B cell (primary cell): Measurements from ENCODE around the gene CDC37. TPM values are rescaled to one million over a fixed set of nuclear protein-coding genes. Genes with fewer than 3 reads are reported as not detected.

Experiments used
- ATAC-seq: fragments of 200-7000 bp; cut with Tn5 transposase; one replicate; pipeline ENCODE4 v1.10.0; 2021; ENCODE audit warnings: low read depth, mild to moderate bottlenecking, moderate number of reproducible peaks, moderate library complexity
- CTCF ChIA-PET: fragments of 350-600 bp; sonication (Branson Sonifier 250); formaldehyde crosslinking; loops from one replicate; lab custom pipeline; 2021; ENCODE audit warnings: antibody characterized with exemption, inconsistent platforms; lab: Charles Lee
- POLR2A ChIA-PET: fragments of 350-600 bp; sonication (Branson Sonifier 250); formaldehyde crosslinking; loops from one replicate; lab custom pipeline; 2021; ENCODE audit warnings: antibody characterized with exemption; lab: Charles Lee
- DNase-seq: peaks from one replicate; pipeline ENCODE4 v3.0.0; 2013
- H2AFZ ChIP-seq: 2 replicates; pipeline ENCODE4 v1.6.1; 2012; ENCODE audit warnings: mild to moderate bottlenecking, low read depth, low read length; ENCODE audit not compliant: insufficient read depth, poor library complexity, severe bottlenecking
- H3K27ac ChIP-seq, 2 donors: 1 replicate in 1 of 2; 2 replicates in 1 of 2; pipeline ENCODE4 v1.5.1; 2012 to 2013; ENCODE audit warnings: low read length in 2 of 2, mild to moderate bottlenecking in 2 of 2, moderate library complexity in 1 of 2
- H3K27me3 ChIP-seq, 4 experiments: fragments of 200-600 bp in 1 of 4; sonication (generic) in 1 of 4; replicated peaks in 1 of 4; 1 replicate in 2 of 4; 2 replicates in 2 of 4; pipeline versions ENCODE4 v1.6.1 to v1.7.0; 2013 to 2016; ENCODE audit warnings: low read length in 3 of 4, mild to moderate bottlenecking in 2 of 4, mixed read lengths in 1 of 4, moderate library complexity in 1 of 4; ENCODE audit not compliant: insufficient read depth in 4 of 4, control insufficient read depth in 3 of 4; ENCODE audit errors: control extremely low read depth in 1 of 4
- H3K36me3 ChIP-seq, 2 experiments: replicated peaks in 1 of 2; 1 replicate in 1 of 2; 2 replicates in 1 of 2; pipeline versions ENCODE4 v1.6.1 to v1.7.1; 2013; ENCODE audit warnings: low read length in 1 of 2; ENCODE audit not compliant: insufficient read depth in 2 of 2, control insufficient read depth in 1 of 2; ENCODE audit errors: control extremely low read depth in 1 of 2, extremely low read depth in 1 of 2
- H3K4me1 ChIP-seq, 2 donors: fragments of 200-600 bp in 1 of 2; sonication (generic) in 1 of 2; 1 replicate in 1 of 2; 2 replicates in 1 of 2; pipeline versions ENCODE4 v1.5.1 to v1.6.1; 2013 to 2017; ENCODE audit warnings: low read length in 2 of 2; ENCODE audit not compliant: control insufficient read depth in 2 of 2, insufficient read depth in 2 of 2
- H3K4me2 ChIP-seq: replicated peaks from 2 replicates; pipeline ENCODE3; 2012; ENCODE audit warnings: mild to moderate bottlenecking, low read depth, low read length; ENCODE audit not compliant: poor library complexity, severe bottlenecking
- H3K4me3 ChIP-seq, 5 experiments: fragments of 200-600 bp in 1 of 5; sonication (generic) in 1 of 5; 1 replicate in 3 of 5; 2 replicates in 2 of 5; pipeline versions ENCODE4 v1.5.1 to v1.7.0; 2011 to 2016; ENCODE audit warnings: low read length in 4 of 5, mild to moderate bottlenecking in 4 of 5, low read depth in 2 of 5, control low read depth in 1 of 5, moderate library complexity in 1 of 5; ENCODE audit not compliant: insufficient read depth in 1 of 5; ENCODE audit errors: control extremely low read depth in 1 of 5, extremely low read depth in 1 of 5
- H3K79me2 ChIP-seq: fragments of 200-600 bp; sonication (generic); one replicate; pipeline ENCODE4 v1.6.0; 2016; ENCODE audit warnings: low read length; ENCODE audit not compliant: control insufficient read depth, insufficient read depth
- H3K9ac ChIP-seq: fragments of 200-600 bp; sonication (generic); 2 replicates; pipeline ENCODE4 v1.6.1; 2017; ENCODE audit warnings: mild to moderate bottlenecking, low read length, moderate library complexity
- H3K9me3 ChIP-seq, 3 donors: one replicate each; pipeline versions ENCODE4 v1.6.1 to v1.7.1; 2013; ENCODE audit warnings: low read length in 2 of 3; ENCODE audit not compliant: control insufficient read depth in 2 of 3, insufficient read depth in 1 of 3; ENCODE audit errors: control extremely low read depth in 1 of 3
- H4K20me1 ChIP-seq: 2 replicates; pipeline ENCODE4 v1.6.0; 2012; ENCODE audit warnings: mild to moderate bottlenecking, low read length; ENCODE audit not compliant: insufficient read depth, control insufficient read depth, poor library complexity, severe bottlenecking
- H3K27ac Mint-ChIP-seq: one replicate; pipeline ENCODE4 v1.8.0; 2021; ENCODE audit warnings: mixed read lengths
- H3K27me3 Mint-ChIP-seq: one replicate; pipeline ENCODE4 v1.8.0; 2021; ENCODE audit warnings: mixed read lengths
- H3K4me1 Mint-ChIP-seq: one replicate; pipeline ENCODE4 v1.8.0; 2021; ENCODE audit warnings: mixed read lengths
- H3K4me3 Mint-ChIP-seq: one replicate; pipeline ENCODE4 v1.8.0; 2021; ENCODE audit warnings: mixed read lengths
- H3K9me3 Mint-ChIP-seq: one replicate; pipeline ENCODE4 v1.8.0; 2022; ENCODE audit warnings: mixed read lengths; ENCODE audit not compliant: insufficient read depth
- EZH2 ChIP-seq: IDR thresholded peaks from 2 replicates; pipeline ENCODE4 v1.6.1; 2012; ENCODE audit warnings: borderline replicate concordance, low read depth, mild to moderate bottlenecking, moderate library complexity, low read length; ENCODE audit not compliant: insufficient read depth, poor library complexity, severe bottlenecking
- WGBS: methylation state at CpG from one replicate; pipeline ENCODE4 v1.1.5; 2013; ENCODE audit warnings: missing lambda C conversion rate; ENCODE audit not compliant: insufficient coverage; 5-methylcytosine and 5-hydroxymethylcytosine counted together
- intact Hi-C: fragments of 100-400 bp; cut with micrococcal nuclease; formaldehyde crosslinking; loops from one replicate; pipeline ENCODE4 v1.10.0; 2022
- polyA plus RNA-seq: library from polyadenylated mRNA; depleted of rRNA; stranded (reverse); fragments of >200 nt; gene quantifications from 2 replicates; pipeline ENCODE4 v1.2.3, GENCODE V29; 2012
- total RNA-seq, 2 donors: library from RNA; stranded (reverse); fragments of 120-200 nt in 1 of 2; gene quantifications; 1 replicate in 1 of 2; 2 replicates in 1 of 2; pipeline versions ENCODE4 v1.2.3 to v1.2.4, GENCODE V29; 2013 to 2022
- TF ChIP-seq, protein P1 (sequence below): fragments of 200-600 bp; IDR thresholded peaks from one replicate; pipeline ENCODE4 v1.8.0; 2022; ENCODE audit warnings: antibody characterized with exemption, mild to moderate bottlenecking

The CDC37 gene
- total and polyA plus RNA-seq, 2 donors (not counting 1 experiment from before 2014, with no cell fraction given), result 193 to 408 TPM

DNA sequence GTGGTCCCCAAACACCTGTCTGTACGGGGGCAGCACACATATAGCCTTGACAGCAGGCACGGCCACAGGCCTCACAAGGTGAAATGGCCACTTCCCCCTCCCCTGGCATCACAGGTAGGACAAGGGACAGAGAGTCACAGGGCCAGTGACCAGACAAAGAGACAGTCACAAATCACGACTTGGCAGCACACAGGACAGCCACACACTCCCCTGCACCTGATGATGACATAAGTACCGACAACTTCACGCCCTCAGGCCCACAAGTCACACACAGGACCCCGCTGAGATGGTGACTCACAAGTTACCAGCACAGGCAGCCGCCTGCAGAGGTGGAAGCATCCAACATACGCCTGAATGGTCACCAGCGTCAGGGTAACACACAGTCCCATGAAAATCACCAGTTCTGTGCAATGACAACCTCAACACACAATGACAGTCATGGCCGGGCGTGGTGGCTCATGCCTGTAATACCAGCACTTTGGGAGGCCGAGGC, 39.5 kb downstream of the CDC37 start:
- Histone ChIP-seq H3K9ac (no peak overlapping the region), H3K27ac (no peak overlapping the region), H3K36me3 (peaks cover 0 to 77% of the 10 kb centered on the region in 2 experiments), H2AFZ (no peak overlapping the region), H3K4me2 (no peak overlapping the region), H4K20me1 (peaks cover 26% of the 10 kb centered on the region), H3K4me1 (no peaks in the 10 kb centered on the region), H3K79me2 (peaks cover 35% of the 10 kb centered on the region), H3K27me3 (no peaks in the 10 kb centered on the region), H3K4me3 (no peak overlapping the region), H3K9me3 (peaks cover 0 to 2% (median 0%) of the 10 kb centered on the region in 3 donors)
- ATAC-seq, result no peak
- TF ChIP-seq, protein P1, sequence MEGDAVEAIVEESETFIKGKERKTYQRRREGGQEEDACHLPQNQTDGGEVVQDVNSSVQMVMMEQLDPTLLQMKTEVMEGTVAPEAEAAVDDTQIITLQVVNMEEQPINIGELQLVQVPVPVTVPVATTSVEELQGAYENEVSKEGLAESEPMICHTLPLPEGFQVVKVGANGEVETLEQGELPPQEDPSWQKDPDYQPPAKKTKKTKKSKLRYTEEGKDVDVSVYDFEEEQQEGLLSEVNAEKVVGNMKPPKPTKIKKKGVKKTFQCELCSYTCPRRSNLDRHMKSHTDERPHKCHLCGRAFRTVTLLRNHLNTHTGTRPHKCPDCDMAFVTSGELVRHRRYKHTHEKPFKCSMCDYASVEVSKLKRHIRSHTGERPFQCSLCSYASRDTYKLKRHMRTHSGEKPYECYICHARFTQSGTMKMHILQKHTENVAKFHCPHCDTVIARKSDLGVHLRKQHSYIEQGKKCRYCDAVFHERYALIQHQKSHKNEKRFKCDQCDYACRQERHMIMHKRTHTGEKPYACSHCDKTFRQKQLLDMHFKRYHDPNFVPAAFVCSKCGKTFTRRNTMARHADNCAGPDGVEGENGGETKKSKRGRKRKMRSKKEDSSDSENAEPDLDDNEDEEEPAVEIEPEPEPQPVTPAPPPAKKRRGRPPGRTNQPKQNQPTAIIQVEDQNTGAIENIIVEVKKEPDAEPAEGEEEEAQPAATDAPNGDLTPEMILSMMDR, result no peak
- TF ChIP-seq EZH2, result no peak
- ChIA-PET CTCF (no interaction called here), POLR2A (no interaction called here)
- H3K9me3 Mint-ChIP-seq, result no peaks in the 10 kb centered on the region
- no peak overlapping the region for H3K4me3 Mint-ChIP-seq
- H3K4me1 Mint-ChIP-seq, result no peaks in the 10 kb centered on the region
- no peaks in the 10 kb centered on the region for H3K27me3 Mint-ChIP-seq
- DNase-seq, result no peak
- 94% methylated on average over 12 of the region's 12 CpGs for WGBS
- intact Hi-C loops, result no loop called here
- H3K27ac Mint-ChIP-seq, result no peak overlapping the region

DNA sequence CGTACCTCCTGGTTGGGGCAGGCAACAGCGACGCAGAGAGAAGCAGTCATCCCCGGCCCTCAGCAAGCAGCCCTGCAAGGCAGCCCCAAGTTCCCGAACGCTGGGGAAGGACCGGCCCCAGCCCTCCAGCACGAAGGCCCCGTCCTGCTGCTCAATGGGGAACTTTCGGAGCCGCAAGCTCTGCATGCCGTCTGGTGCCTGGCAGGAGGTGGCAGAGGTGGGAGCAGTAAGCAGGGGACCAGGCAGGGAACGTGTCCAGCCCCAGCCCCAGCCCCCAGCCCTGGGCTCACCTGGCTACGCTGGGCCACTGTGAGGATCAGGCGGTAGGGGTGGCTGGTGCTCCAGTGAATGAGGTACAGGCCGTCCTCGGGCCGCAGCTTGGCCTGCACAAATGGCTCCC, 41.1 kb downstream of the CDC37 start:
- TF ChIP-seq, protein P1, result no peak
- no peak for TF ChIP-seq EZH2
- Histone ChIP-seq H3K27me3 (no peaks in the 10 kb centered on the region), H2AFZ (no peak overlapping the region), H3K9ac (no peak overlapping the region), H3K36me3 (peaks cover 0 to 76% of the 10 kb centered on the region in 2 experiments), H3K4me2 (no peak overlapping the region), H3K9me3 (no peaks in the 10 kb centered on the region), H3K27ac (no peak overlapping the region), H3K4me3 (no peak overlapping the region), H4K20me1 (peaks cover 26% of the 10 kb centered on the region), H3K4me1 (no peaks in the 10 kb centered on the region), H3K79me2 (peaks cover 30% of the 10 kb centered on the region)
- POLR2A ChIA-PET, result no interaction called here
- intact Hi-C loops, result no loop called here
- 96% methylated on average over 18 of the region's 18 CpGs for WGBS
- no peak overlapping the region for H3K4me3 Mint-ChIP-seq
- no peaks in the 10 kb centered on the region for H3K4me1 Mint-ChIP-seq
- no peak for DNase-seq
- ATAC-seq, result no peak
- H3K27ac Mint-ChIP-seq, result no peak overlapping the region
- H3K27me3 Mint-ChIP-seq, result no peaks in the 10 kb centered on the region
- CTCF ChIA-PET, result interaction anchor here (1.0 kb wide), 1 partner anchor 27 kb away, joined by 3 read pairs; no protein-coding TSS in a partner anchor
- no peaks in the 10 kb centered on the region for H3K9me3 Mint-ChIP-seq
